Measurements from ENCODE around the gene ILRUN.
"Not testable (repeated sequence)": the region's sequence is repeated elsewhere in the genome, so short reads cannot be mapped to it uniquely, and the experiment has no call there.

The ILRUN gene

GRCh38 chr6:34696189-34696738, 303 bp downstream of the ILRUN start:
- no peak for DNase-seq

- DNase-seq, result no peak
These were observed 808 bp downstream of the ILRUN start for GRCh38 chr6:34695729-34696188.

GRCh38 chr6:34692280-34692679, 4.3 kb downstream of the ILRUN start:
- no peak for DNase-seq

- no peak for DNase-seq
These were observed 6.8 kb downstream of the ILRUN start for GRCh38 chr6:34689742-34690141.

GRCh38 chr6:34688956-34689355, 7.6 kb downstream of the ILRUN start:
- no peak for DNase-seq

- DNase-seq, result no peak
These were observed 11.6 kb downstream of the ILRUN start for GRCh38 chr6:34684919-34685318.

GRCh38 chr6:34684364-34684763, 12.2 kb downstream of the ILRUN start:
- DNase-seq, result no peak

GRCh38 chr6:34680802-34681515, 15.6 kb downstream of the ILRUN start:
- DNase-seq, result no peak

- DNase-seq, result not testable (repeated sequence)
These were observed 16.3 kb downstream of the ILRUN start for GRCh38 chr6:34680313-34680712.

- DNase-seq, result no peak
These were observed 16.9 kb downstream of the ILRUN start for GRCh38 chr6:34679552-34680253.

- DNase-seq, result no peak
These were observed 20.4 kb downstream of the ILRUN start for GRCh38 chr6:34676140-34676539.

- DNase-seq, result not testable (repeated sequence)
These were observed 21.6 kb downstream of the ILRUN start for GRCh38 chr6:34674930-34675329.

- DNase-seq, result no peak
These were observed 22.3 kb downstream of the ILRUN start for GRCh38 chr6:34674268-34674639.

- DNase-seq, result no peak
These were observed 23.5 kb downstream of the ILRUN start for GRCh38 chr6:34673064-34673463.

- no peak for DNase-seq
These were observed 23.9 kb downstream of the ILRUN start for GRCh38 chr6:34672657-34673043.

- DNase-seq, result no peak
These were observed 24.5 kb downstream of the ILRUN start for GRCh38 chr6:34671801-34672656.

GRCh38 chr6:34671367-34671766, 25.2 kb downstream of the ILRUN start:
- DNase-seq, result no peak

GRCh38 chr6:34668799-34669198, 27.8 kb downstream of the ILRUN start:
- not testable (repeated sequence) for DNase-seq

GRCh38 chr6:34667481-34668238, 28.9 kb downstream of the ILRUN start:
- no peak for DNase-seq

- no peak for DNase-seq
These were observed 31.5 kb downstream of the ILRUN start for GRCh38 chr6:34665019-34665418.

GRCh38 chr6:34664256-34664971, 32.2 kb downstream of the ILRUN start:
- DNase-seq, result no peak

- DNase-seq, result no peak
These were observed 32.7 kb downstream of the ILRUN start for GRCh38 chr6:34663831-34664255.

Measured in NCI-H446 treated with DMSO at 0.1 percent for 48 hours (cell line).